K562 treated with DMSO at 1 percent for 24 hours (cell line): ENCODE data around the gene MYO1F. TPM values are rescaled to one million over a fixed set of nuclear protein-coding genes. Genes with fewer than 3 reads are reported as not detected.

ENCODE experiments used
- total RNA-seq: library from RNA; unstranded; fragments of 300-600 nt; gene quantifications from 2 replicates; pipeline ENCODE4 v1.2.3, GENCODE V29; 2022; ENCODE audit warnings: low read depth; ENCODE audit not compliant: insufficient read depth

MYO1F gene
- total RNA-seq, result 65.8 and 68.7 TPM in 2 replicates

DNA sequence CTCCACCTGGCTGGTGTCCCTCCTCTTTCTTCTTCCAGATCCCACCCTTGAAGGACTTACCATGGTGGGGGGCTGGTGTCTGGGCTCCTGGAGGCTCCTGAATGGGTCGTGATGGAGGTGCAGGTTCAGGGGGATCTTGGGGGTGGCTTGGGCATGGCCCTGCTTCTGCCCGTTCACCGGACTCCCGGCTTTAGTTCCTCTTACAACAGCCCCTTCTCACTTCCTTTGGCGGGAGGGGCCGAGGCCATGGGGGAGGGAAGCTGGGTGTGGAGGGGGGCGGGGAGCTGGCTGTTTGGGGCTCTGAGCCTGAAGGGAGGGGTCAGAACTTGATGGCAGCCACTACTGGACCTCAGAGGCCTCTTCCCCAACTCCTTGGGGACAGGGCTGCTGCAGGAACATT, at the start of gene MYO1F:
TSS of gene MYO1F (minus strand) at position 196 of the 400 bp plus-strand sequence. CDS start at position 63, 133 bp downstream.

DNA sequence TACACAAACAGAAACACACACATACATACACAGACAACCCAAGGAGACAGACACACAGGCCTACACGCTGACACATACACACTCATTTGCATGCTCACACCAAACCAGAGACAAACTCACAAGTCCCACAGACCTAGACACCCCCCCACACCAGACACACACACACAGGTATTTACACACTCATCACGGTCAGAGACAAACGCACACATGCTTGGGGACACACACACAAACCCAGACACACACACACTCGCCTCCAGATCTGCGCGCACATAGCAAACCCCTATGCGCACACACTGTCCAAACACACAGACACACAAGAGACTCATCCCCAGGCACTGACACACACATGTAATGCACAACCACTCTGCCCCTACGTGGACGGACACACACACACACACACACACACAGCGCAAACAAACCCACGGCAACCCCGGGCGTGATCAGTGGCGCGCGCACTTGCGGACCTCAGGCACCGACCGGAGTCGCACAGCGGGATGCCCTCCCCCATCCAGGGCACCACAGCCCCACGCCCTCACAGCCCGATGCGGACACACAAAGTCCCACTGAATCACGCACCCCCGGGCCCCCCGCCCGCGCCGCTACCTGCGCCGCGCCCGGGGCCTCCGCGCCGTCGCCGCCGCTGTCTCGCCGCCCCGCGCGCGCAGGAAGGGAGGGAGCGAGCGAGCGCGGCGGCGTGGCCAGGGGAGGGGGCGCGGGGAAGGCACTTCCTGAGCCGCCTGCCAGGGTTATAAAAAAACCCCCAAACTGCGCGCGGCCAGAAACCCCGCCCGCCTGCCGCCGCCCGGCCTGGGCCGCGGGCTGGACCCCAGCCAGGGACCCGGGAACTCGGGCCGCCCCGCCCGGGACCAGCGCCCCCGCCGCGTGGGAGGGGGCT, 33.0 kb upstream of the MYO1F start, which contains the start of gene ADAMTS10:
TSS of gene ADAMTS10 (minus strand) at position 675 of the 895 bp plus-strand sequence. CDS start 5,005 bp downstream, outside the sequence.

DNA sequence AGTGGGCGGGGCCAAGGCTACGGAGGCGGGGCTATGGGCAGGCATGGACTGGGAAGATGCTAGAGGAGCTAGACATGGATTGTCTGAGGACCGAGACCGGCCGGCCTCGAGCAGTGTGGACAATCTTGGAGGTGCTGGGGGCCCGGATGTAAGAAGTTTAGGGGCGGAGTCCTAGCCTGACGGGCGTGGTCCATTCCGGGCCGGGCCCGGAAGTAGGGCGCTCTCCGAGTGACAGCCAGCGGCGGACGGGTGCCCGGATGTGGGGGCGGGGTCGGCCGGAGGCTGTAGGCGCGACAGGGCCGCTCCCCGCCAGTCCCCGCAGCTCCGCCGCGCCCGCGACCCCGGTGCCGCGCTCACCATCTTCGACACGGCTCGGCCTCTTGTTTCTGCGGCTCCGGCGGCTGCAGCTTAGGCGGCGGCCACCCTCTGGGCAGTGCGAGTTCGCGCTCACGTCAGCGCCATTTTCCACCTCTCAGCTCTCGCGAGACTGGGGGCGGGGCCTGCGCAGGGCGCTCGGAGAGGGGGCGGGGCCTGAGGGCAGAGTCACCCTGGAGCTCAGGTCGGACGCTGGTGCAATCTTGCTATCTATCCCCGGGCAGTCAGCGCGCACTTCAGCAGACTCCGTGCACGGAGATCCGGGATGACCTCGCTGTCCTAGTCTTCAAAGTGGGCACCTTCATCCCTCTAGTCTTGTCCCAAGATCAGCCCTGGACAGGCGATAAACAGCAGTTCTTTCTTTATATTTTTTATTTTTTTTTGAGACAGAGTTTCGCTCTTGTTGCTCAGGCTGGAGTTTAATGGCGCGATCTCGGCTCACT, 63.3 kb downstream of the MYO1F start, which contains the start of gene ZNF414:
TSS of gene ZNF414 (minus strand) at position 481 of the 818 bp plus-strand sequence. CDS start at position 360, 121 bp downstream.

Other genes starting within 250 kb of the MYO1F start
- 1.5 and 1.6 TPM in 2 replicates for gene KANK3, start 234.2 kb downstream of the MYO1F start, total RNA-seq
- gene ANGPTL4, start 213.3 kb downstream of the MYO1F start, total RNA-seq, result 1.9 and 2.6 TPM in 2 replicates
- gene RAB11B, start 187.1 kb downstream of the MYO1F start, total RNA-seq, result 141 and 162 TPM in 2 replicates
- 47.1 and 48.6 TPM in 2 replicates for gene MARCHF2, start 164.1 kb downstream of the MYO1F start, total RNA-seq
- 466 and 500 TPM in 2 replicates for gene HNRNPM, start 132.5 kb downstream of the MYO1F start, total RNA-seq
- 0.09 and 0.38 TPM in 2 replicates for gene PRAM1, start 74.8 kb downstream of the MYO1F start, total RNA-seq
- 19.0 and 22.5 TPM in 2 replicates for gene ZNF414, start 63.3 kb downstream of the MYO1F start, total RNA-seq
- gene ADAMTS10, start 33.3 kb upstream of the MYO1F start, total RNA-seq, result 0.54 and 1.00 TPM in 2 replicates
- gene NFILZ, start 53.2 kb upstream of the MYO1F start, total RNA-seq, result not detected in 2 replicates
- 0.41 TPM in 1 of 2 replicates, not detected in the other for gene ACTL9, start 121.4 kb upstream of the MYO1F start, total RNA-seq
- not detected in 2 replicates for gene OR2Z1, start 144.2 kb upstream of the MYO1F start, total RNA-seq